Endothelial cell of umbilical vein (primary cell): ENCODE data around the gene FHIT. TPM values are rescaled to one million over a fixed set of nuclear protein-coding genes. Genes with fewer than 3 reads are reported as not detected.

Experiments used
- BruUV-seq: library from RNA; stranded (reverse); fragments of 400-500 nt; replicated peaks from 2 replicates; lab custom pipeline; 2021; lab: Mats Ljungman, UMichigan
- CTCF ChIA-PET: fragments of 300-600, 350-600 bp; sonication (Branson Sonifier 250); formaldehyde crosslinking; loops from one replicate; lab custom pipeline; 2021; ENCODE audit warnings: antibody characterized with exemption, inconsistent platforms; lab: Charles Lee
- POLR2A ChIA-PET: fragments of 300-600, 350-600 bp; sonication (Branson Sonifier 250); formaldehyde crosslinking; loops from one replicate; lab custom pipeline; 2021; ENCODE audit warnings: antibody characterized with exemption, inconsistent platforms; lab: Charles Lee
- DNase-seq: peaks from one replicate; pipeline ENCODE4 v3.0.0-alpha.2; 2011; ENCODE audit warnings: low read depth, low spot score
- FAIRE-seq: peaks from 2 replicates; lab custom pipeline; 2011; peaks lifted over from hg19 to GRCh38; lab: Jason Lieb, UNC
- H2AFZ ChIP-seq: 2 replicates; pipeline ENCODE4 v1.6.0; 2012; ENCODE audit warnings: low read depth, low read length, control low read depth, inconsistent platforms
- H3K27ac ChIP-seq: 2 replicates; pipeline ENCODE4 v1.5.1; 2011; ENCODE audit warnings: low read depth, mild to moderate bottlenecking, control low read depth, low read length, moderate library complexity; ENCODE audit not compliant: insufficient read depth
- H3K27me3 ChIP-seq, 2 experiments: 2 replicates each; pipeline versions ENCODE4 v1.6.0 to v1.6.1; 2011; ENCODE audit warnings: low read length in 2 of 2, mixed read lengths in 1 of 2; ENCODE audit not compliant: control insufficient read depth in 2 of 2, insufficient read depth in 2 of 2
- H3K36me3 ChIP-seq, 2 experiments: 2 replicates in 1 of 2; 3 replicates in 1 of 2; pipeline ENCODE4 v1.5.1; 2011; ENCODE audit warnings: low read length in 2 of 2, mild to moderate bottlenecking in 1 of 2, moderate library complexity in 1 of 2; ENCODE audit not compliant: control insufficient read depth in 2 of 2, insufficient read depth in 2 of 2; ENCODE audit errors: extremely low read depth in 1 of 2
- H3K4me1 ChIP-seq: 3 replicates; pipeline ENCODE4 v1.5.1; 2011; ENCODE audit warnings: mild to moderate bottlenecking, low read length; ENCODE audit not compliant: control insufficient read depth, insufficient read depth; ENCODE audit errors: extremely low read depth
- H3K4me2 ChIP-seq: 2 replicates; pipeline ENCODE4 v1.6.1; 2011; ENCODE audit warnings: low read length, control low read depth, mixed read lengths; ENCODE audit not compliant: insufficient read depth
- H3K4me3 ChIP-seq, 3 experiments: fragments of 200-600 bp in 1 of 3; sonication (generic), shearing (Covaris generic) in 1 of 3; replicated peaks in 1 of 3; 2 replicates each; pipeline ENCODE4 v1.5.1; 2011 to 2016; ENCODE audit warnings: control low read depth in 3 of 3, low read length in 3 of 3, mild to moderate bottlenecking in 2 of 3, inconsistent platforms in 1 of 3, low read depth in 1 of 3, moderate library complexity in 1 of 3; ENCODE audit not compliant: insufficient read depth in 1 of 3
- H3K79me2 ChIP-seq: 2 replicates; pipeline ENCODE4 v1.6.0; 2012; ENCODE audit warnings: low read length, inconsistent platforms; ENCODE audit not compliant: control insufficient read depth, insufficient read depth
- H3K9ac ChIP-seq: replicated peaks from 2 replicates; pipeline ENCODE3; 2011; ENCODE audit warnings: low read length, control low read depth; ENCODE audit not compliant: insufficient read depth; ENCODE audit errors: extremely low read depth
- H3K9me1 ChIP-seq: replicated peaks from 3 replicates; pipeline ENCODE4 v1.6.0; 2011; ENCODE audit warnings: mild to moderate bottlenecking, low read length; ENCODE audit not compliant: control insufficient read depth, insufficient read depth; ENCODE audit errors: extremely low read depth
- H3K9me3 ChIP-seq: replicated peaks from 2 replicates; pipeline ENCODE4 v1.5.1; 2012; ENCODE audit warnings: low read length, inconsistent platforms; ENCODE audit not compliant: control insufficient read depth, insufficient read depth
- H4K20me1 ChIP-seq: replicated peaks from 2 replicates; pipeline ENCODE3; 2011; ENCODE audit warnings: mild to moderate bottlenecking, low read length; ENCODE audit not compliant: control insufficient read depth, insufficient read depth; ENCODE audit errors: extremely low read depth
- CTCF ChIP-seq, 2 donors: IDR thresholded peaks; 1 replicate in 1 of 2; 2 replicates in 1 of 2; pipeline ENCODE4 v1.5.1; 2011; ENCODE audit warnings: low read length in 2 of 2, mild to moderate bottlenecking in 2 of 2, moderate library complexity in 2 of 2, control low read depth in 1 of 2, inconsistent platforms in 1 of 2, low read depth in 1 of 2; ENCODE audit not compliant: insufficient read depth in 1 of 2; ENCODE audit errors: extremely low read depth in 1 of 2
- MYC ChIP-seq: IDR thresholded peaks from one replicate; pipeline ENCODE4 v1.6.1; 2011; ENCODE audit warnings: mild to moderate bottlenecking, low read depth, low read length
- POLR2A ChIP-seq: IDR thresholded peaks from 2 replicates; pipeline ENCODE4 v1.6.1; 2012; ENCODE audit warnings: low read depth, mild to moderate bottlenecking, control low read depth, low read length
- POLR2AphosphoS5 ChIP-seq: IDR thresholded peaks from 2 replicates; pipeline ENCODE4 v1.6.1; 2012; ENCODE audit warnings: low read depth, mild to moderate bottlenecking, control low read depth, low read length, moderate library complexity; ENCODE audit not compliant: insufficient read depth
- dilution Hi-C: fragments of 300-500 bp; cut with MboI; formaldehyde crosslinking; loops from one replicate; pipeline ENCODE4 v1.15.0; 2019; ENCODE audit warnings: low sequenced_read_pairs; ENCODE audit not compliant: extremely low pct_ligation_motif_present
- intact Hi-C: fragments of 100-400 bp; cut with micrococcal nuclease; formaldehyde crosslinking; loops from one replicate; pipeline ENCODE4 v1.10.0; 2022
- polyA plus RNA-seq, 4 experiments: library from polyadenylated mRNA; depleted of rRNA in 3 of 4; stranded (reverse) in 3 of 4; unstranded in 1 of 4; fragments of >200 nt; gene quantifications; 2 replicates each; pipeline versions ENCODE4 v1.2.1 to v1.2.3, GENCODE V29; 2011 to 2012; ENCODE audit warnings: missing spikeins in 1 of 4
- total RNA-seq: library from RNA; stranded (reverse); gene quantifications from 2 replicates; pipeline ENCODE4 v1.2.3, GENCODE V29; 2021

The FHIT gene
- total and polyA plus RNA-seq, 2 donors (not counting 3 experiments of a cell fraction or from before 2014, with no cell fraction given) = 0.47 to 2.2 TPM

- Histone ChIP-seq H3K27me3 (no peaks in the 10 kb centered on the region), H3K4me2 (no peak overlapping the region), H3K4me3 (no peak overlapping the region), H3K9me1 (no peaks in the 10 kb centered on the region), H4K20me1 (no peaks in the 10 kb centered on the region), H2AFZ (no peak overlapping the region), H3K9ac (no peak overlapping the region), H3K36me3 (no peaks in the 10 kb centered on the region), H3K9me3 (no peaks in the 10 kb centered on the region), H3K4me1 (no peaks in the 10 kb centered on the region), H3K27ac (no peak overlapping the region), H3K79me2 (no peaks in the 10 kb centered on the region)
- ChIA-PET POLR2A (no interaction called here), CTCF (no interaction called here)
- intact Hi-C loops = no loop called here
- DNase-seq (no peak), FAIRE-seq (no peak)
- dilution Hi-C loops = no loop called here
- BruUV-seq = no TSS peak
- TF ChIP-seq POLR2A = no peak
- TF ChIP-seq POLR2AphosphoS5 = no peak
- no peak for TF ChIP-seq MYC
- no peak for TF ChIP-seq CTCF (IDR thresholded peaks at IDR 0.05; ENCODE audit: extremely low read depth in 1 of 2, insufficient read depth in 1 of 2, low read depth in 1 of 2, low read length in 2 of 2)
These were observed 156.6 kb downstream of the FHIT start for GRCh38 chr3:61094608-61095007.

GRCh38 chr3:61093364-61093763 is 157.9 kb downstream of the FHIT start:
- H4K20me1 ChIP-seq = no peaks in the 10 kb centered on the region
- no peak for FAIRE-seq
- dilution Hi-C loops (no loop called here), intact Hi-C loops (no loop called here)
- no peaks in the 10 kb centered on the region for H3K79me2 ChIP-seq
- ChIA-PET CTCF (no interaction called here), POLR2A (no interaction called here)
- no peak for DNase-seq
- no peaks in the 10 kb centered on the region for H3K27me3 ChIP-seq
- H3K4me3 ChIP-seq = no peak overlapping the region
- H3K27ac ChIP-seq = no peak overlapping the region
- no peaks in the 10 kb centered on the region for H3K9me1 ChIP-seq
- H3K4me2 ChIP-seq = no peak overlapping the region
- H3K9ac ChIP-seq = no peak overlapping the region
- no peak overlapping the region for H2AFZ ChIP-seq
- H3K36me3 ChIP-seq = no peaks in the 10 kb centered on the region
- no peak for TF ChIP-seq MYC
- no peaks in the 10 kb centered on the region for H3K9me3 ChIP-seq
- BruUV-seq = no TSS peak
- no peaks in the 10 kb centered on the region for H3K4me1 ChIP-seq
